Measurements from ENCODE around the gene KCNG4. TPM values are rescaled to one million over a fixed set of nuclear protein-coding genes. Genes with fewer than 3 reads are reported as not detected.

The KCNG4 gene
- total and polyA plus RNA-seq, 10 of the 15 experiments (the other 5 are each of a cell fraction or from before 2014, with no cell fraction given) = not detected

DNA sequence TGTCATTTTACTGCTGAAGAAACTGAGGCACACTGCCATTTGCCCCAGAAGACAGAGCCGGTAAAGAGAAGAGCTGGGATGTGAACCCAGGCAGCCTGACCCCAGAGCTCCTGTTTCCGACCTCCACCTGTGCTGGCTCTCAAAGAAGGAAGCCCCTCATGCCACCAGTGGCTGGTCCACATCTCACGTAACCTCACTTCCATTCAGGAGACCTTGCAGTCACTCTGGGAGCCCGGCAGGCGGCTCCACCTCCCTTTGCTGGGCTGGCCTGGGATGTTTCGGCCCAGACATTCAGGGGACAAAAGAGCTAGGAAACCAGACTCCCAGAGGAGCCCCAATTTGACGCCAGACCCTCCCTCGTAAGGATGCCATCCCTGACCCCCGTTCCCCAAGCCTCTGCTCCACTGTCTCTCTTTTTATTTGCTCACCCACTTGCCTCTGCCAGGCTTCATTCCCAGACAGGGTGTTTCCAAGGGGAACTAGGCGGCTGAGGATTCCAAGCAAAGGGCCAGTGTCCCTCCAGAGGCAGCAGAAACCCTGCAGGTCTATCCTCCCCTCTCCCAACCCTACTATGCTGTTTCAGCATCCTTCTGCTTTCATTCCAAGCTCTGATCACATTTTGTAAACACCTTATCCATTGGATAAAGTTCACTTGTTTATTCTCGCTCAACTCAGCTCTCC, 55.8 kb downstream of the KCNG4 start:
- no peak overlapping the region for H3K9ac ChIP-seq (ENCODE audit: control insufficient read depth, insufficient read depth, low read length)
- H3K79me2 ChIP-seq (ENCODE audit: control insufficient read depth, insufficient read depth, low read length) = peaks cover 17% of the 10 kb centered on the region
- ChIA-PET CTCF (interaction anchor here (0.7 to 1.2 kb wide), 3 partner anchors 99 to 120 kb away, joined by 3 read pairs; no protein-coding TSS in a partner anchor), RAD21 (ENCODE audit: unreplicated experiment) (no interaction called here), SMC1A (ENCODE audit: uncharacterized antibody, unreplicated experiment) (no interaction called here), POLR2A (no interaction called here)
- ATAC-seq (no peak), DNase-seq (ENCODE audit: low read depth, low spot score) (no peak), FAIRE-seq (no peak)
- H3K4me2 ChIP-seq (ENCODE audit: control insufficient read depth, insufficient read depth) = no peak overlapping the region
- TF ChIP-seq, protein P1, sequence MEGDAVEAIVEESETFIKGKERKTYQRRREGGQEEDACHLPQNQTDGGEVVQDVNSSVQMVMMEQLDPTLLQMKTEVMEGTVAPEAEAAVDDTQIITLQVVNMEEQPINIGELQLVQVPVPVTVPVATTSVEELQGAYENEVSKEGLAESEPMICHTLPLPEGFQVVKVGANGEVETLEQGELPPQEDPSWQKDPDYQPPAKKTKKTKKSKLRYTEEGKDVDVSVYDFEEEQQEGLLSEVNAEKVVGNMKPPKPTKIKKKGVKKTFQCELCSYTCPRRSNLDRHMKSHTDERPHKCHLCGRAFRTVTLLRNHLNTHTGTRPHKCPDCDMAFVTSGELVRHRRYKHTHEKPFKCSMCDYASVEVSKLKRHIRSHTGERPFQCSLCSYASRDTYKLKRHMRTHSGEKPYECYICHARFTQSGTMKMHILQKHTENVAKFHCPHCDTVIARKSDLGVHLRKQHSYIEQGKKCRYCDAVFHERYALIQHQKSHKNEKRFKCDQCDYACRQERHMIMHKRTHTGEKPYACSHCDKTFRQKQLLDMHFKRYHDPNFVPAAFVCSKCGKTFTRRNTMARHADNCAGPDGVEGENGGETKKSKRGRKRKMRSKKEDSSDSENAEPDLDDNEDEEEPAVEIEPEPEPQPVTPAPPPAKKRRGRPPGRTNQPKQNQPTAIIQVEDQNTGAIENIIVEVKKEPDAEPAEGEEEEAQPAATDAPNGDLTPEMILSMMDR (IDR thresholded peaks at IDR 0.05 in 2 of 3, conservative IDR thresholded peaks at IDR 0.05 in 1 of 3; ENCODE audit: control insufficient read depth in 2 of 3, extremely low read depth in 1 of 3, insufficient read depth in 1 of 3, low read depth in 3 of 3, low read length in 3 of 3) = no peak
- no peak for TF ChIP-seq CHD2 (IDR thresholded peaks at IDR 0.05; ENCODE audit: borderline replicate concordance, low read depth, low read length)
- no peak for TF ChIP-seq SMC3 (IDR thresholded peaks at IDR 0.05; ENCODE audit: borderline replicate concordance, low read length)
- BruUV-seq (replicated peaks) = no TSS peak
- no peak overlapping the region for H3K27ac ChIP-seq (ENCODE audit: control insufficient read depth, insufficient read depth)
- in situ Hi-C loops (cut with MboI) = loop anchor here (5.0 kb wide), 1 partner anchor 227 kb away; no protein-coding TSS in a partner anchor
- H3K27me3 ChIP-seq (replicated peaks in 1 of 2; ENCODE audit: control insufficient read depth in 2 of 2, insufficient read depth in 2 of 2, low read length in 1 of 2) = no peaks in the 10 kb centered on the region
- H2AFZ ChIP-seq (ENCODE audit: control insufficient read depth, low read depth, low read length) = no peak overlapping the region
- H4K20me1 ChIP-seq (ENCODE audit: control insufficient read depth, insufficient read depth) = no peaks in the 10 kb centered on the region
- H3K36me3 ChIP-seq (ENCODE audit: control insufficient read depth in 2 of 2, insufficient read depth in 2 of 2, low read length in 1 of 2) = peaks cover 0 to 19% of the 10 kb centered on the region in 2 experiments; a peak in 3 of 4 replicates
- no peak overlapping the region for H3K4me3 ChIP-seq
- intact Hi-C loops (cut with micrococcal nuclease; ENCODE audit: unreplicated experiment) = no loop called here
- H3K4me1 ChIP-seq (ENCODE audit: control insufficient read depth, insufficient read depth, low read length) = no peaks in the 10 kb centered on the region
- H3K9me3 ChIP-seq (replicated peaks; ENCODE audit: control insufficient read depth, insufficient read depth, low read length) = no peaks in the 10 kb centered on the region
- 94% methylated on average over 11 of the region's 11 CpGs for WGBS (ENCODE audit: insufficient coverage, insufficient replicate concordance, low lambda C conversion rate, missing lambda C conversion rate)

DNA sequence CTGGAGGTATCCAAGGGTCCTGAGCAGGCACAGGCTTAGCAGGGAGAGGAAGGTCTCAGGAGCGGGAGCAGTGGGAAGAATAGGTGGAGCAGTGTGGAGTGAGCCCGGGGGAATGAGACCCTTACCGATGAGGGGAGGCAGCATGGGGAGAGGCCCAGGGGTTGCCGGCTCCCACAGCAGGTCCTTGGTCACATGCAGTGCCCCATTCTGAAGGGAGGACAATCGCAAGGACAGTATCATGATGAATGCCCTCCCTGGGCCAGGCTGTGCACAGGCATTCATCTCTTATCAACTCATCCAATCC, 56.3 kb downstream of the KCNG4 start:
- Histone ChIP-seq H3K27ac (ENCODE audit: control insufficient read depth, insufficient read depth) (no peak overlapping the region), H3K27me3 (replicated peaks in 1 of 2; ENCODE audit: control insufficient read depth in 2 of 2, insufficient read depth in 2 of 2, low read length in 1 of 2) (no peaks in the 10 kb centered on the region), H3K4me2 (ENCODE audit: control insufficient read depth, insufficient read depth) (no peak overlapping the region), H3K4me1 (ENCODE audit: control insufficient read depth, insufficient read depth, low read length) (no peaks in the 10 kb centered on the region), H3K36me3 (ENCODE audit: control insufficient read depth in 2 of 2, insufficient read depth in 2 of 2, low read length in 1 of 2) (peaks cover 0 to 23% of the 10 kb centered on the region in 2 experiments; a peak in 3 of 4 replicates), H3K9me3 (replicated peaks; ENCODE audit: control insufficient read depth, insufficient read depth, low read length) (no peaks in the 10 kb centered on the region), H3K79me2 (ENCODE audit: control insufficient read depth, insufficient read depth, low read length) (peaks cover 17% of the 10 kb centered on the region), H3K4me3 (no peak overlapping the region), H4K20me1 (ENCODE audit: control insufficient read depth, insufficient read depth) (no peaks in the 10 kb centered on the region), H3K9ac (ENCODE audit: control insufficient read depth, insufficient read depth, low read length) (no peak overlapping the region), H2AFZ (ENCODE audit: control insufficient read depth, low read depth, low read length) (no peak overlapping the region)
- RAD21 ChIA-PET (ENCODE audit: unreplicated experiment) = no interaction called here
- no peak for DNase-seq (ENCODE audit: low read depth, low spot score)
- POLR2A ChIA-PET = no interaction called here
- no peak for TF ChIP-seq SMAD1 (IDR thresholded peaks at IDR 0.05; ENCODE audit: low read depth, partially characterized antibody)
- no peak for TF ChIP-seq ZNF622 (IDR thresholded peaks at IDR 0.05)
- TF ChIP-seq SUZ12 (IDR thresholded peaks at IDR 0.05; ENCODE audit: unreplicated experiment) = no peak
- FAIRE-seq = no peak
- CTCF ChIA-PET = interaction anchor here (0.8 kb wide), 1 partner anchor 119 kb away, joined by 3 read pairs; no protein-coding TSS in a partner anchor
- no peak for ATAC-seq
- in situ Hi-C loops (cut with MboI) = loop anchor here (5.0 kb wide), 1 partner anchor 226 kb away; no protein-coding TSS in a partner anchor
- WGBS (ENCODE audit: insufficient coverage, insufficient replicate concordance, low lambda C conversion rate, missing lambda C conversion rate) = 92% methylated on average over 5 of the region's 5 CpGs
- no TSS peak for BruUV-seq (replicated peaks)
- intact Hi-C loops (cut with micrococcal nuclease; ENCODE audit: unreplicated experiment) = no loop called here
- SMC1A ChIA-PET (ENCODE audit: uncharacterized antibody, unreplicated experiment) = no interaction called here

Data from GM12878 (cell line).